ENCODE results near the gene TTN.

DNA sequence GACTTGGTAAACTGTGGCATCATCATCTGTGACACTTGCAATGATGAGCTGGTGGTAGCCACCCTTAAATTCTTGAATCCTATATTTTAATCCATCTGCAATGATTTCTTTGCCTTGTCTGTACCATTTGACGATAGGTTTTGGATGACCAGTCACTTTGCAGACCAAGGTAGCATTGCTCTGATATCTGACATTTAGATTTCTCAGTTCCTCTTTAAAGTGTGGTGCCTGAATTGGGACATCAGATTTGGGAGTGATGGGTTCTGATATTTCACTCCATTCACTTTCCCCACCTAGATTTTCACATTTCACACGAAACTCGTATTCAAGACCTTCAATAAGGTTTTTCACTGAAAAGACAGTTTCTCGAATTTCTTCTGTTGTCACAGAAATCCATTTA lies 271.2 kb downstream of the TTN start:
- TF ChIP-seq POLR2A (IDR thresholded peaks at IDR 0.05; ENCODE audit: low read depth, low read length) (no peak), TAF1 (IDR thresholded peaks at IDR 0.05; ENCODE audit: borderline replicate concordance, low read depth, low read length) (no peak)
